Kidney epithelial cell (primary cell): ENCODE results near the gene ITLN1. TPM values are rescaled to one million over a fixed set of nuclear protein-coding genes. Genes with fewer than 3 reads are reported as not detected.
"Not testable (repeated sequence)": the region's sequence is repeated elsewhere in the genome, so short reads cannot be mapped to it uniquely, and the experiment has no call there.

Experiments
- DNase-seq: peaks from one replicate; pipeline ENCODE4 v3.0.0-alpha.2; 2010; ENCODE audit warnings: low read depth
- H3K27me3 ChIP-seq: 2 replicates; pipeline ENCODE4 v1.6.0; 2011; ENCODE audit warnings: low read length; ENCODE audit not compliant: control insufficient read depth, insufficient read depth
- H3K36me3 ChIP-seq: 2 replicates; pipeline ENCODE4 v1.5.1; 2011; ENCODE audit warnings: low read length; ENCODE audit not compliant: control insufficient read depth, insufficient read depth
- H3K4me3 ChIP-seq: 2 replicates; pipeline ENCODE4 v1.5.1; 2011; ENCODE audit warnings: low read depth, mild to moderate bottlenecking, control low read depth, low read length
- total RNA-seq: library from RNA; depleted of rRNA; stranded (reverse); fragments of >200 nt; gene quantifications from 2 replicates; pipeline ENCODE4 v1.2.3, GENCODE V29; 2015
- TF ChIP-seq, protein P1 (sequence below): IDR thresholded peaks from 2 replicates; pipeline ENCODE4 v1.5.1; 2011; ENCODE audit warnings: mild to moderate bottlenecking, moderate library complexity, low read length, control low read depth, inconsistent platforms; ENCODE audit not compliant: insufficient read depth, poor library complexity, severe bottlenecking

The ITLN1 gene
- total RNA-seq, 1 donor from 2014 or later = not detected

DNA sequence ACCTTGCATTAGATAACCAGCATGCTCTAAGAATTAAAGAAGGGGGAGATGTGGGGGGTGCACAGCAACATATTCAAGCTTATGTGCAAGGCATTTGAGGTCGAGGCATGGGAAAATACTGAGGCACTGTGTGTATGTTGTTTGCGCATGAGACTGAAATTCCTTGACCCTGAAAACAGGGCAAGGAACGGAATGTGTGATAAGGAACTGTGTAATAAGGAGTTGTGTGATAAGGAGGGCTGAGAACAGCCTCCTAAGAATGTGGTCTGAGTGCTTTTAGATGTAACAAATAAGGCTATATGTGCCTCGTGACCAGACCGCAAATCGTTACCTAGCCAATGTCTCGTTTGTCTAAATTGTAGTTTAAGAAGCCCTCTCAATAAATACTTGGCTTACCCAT lies 26.5 kb upstream of the ITLN1 start:
- no peaks in the 10 kb centered on the region for H3K36me3 ChIP-seq
- no peaks in the 10 kb centered on the region for H3K27me3 ChIP-seq
- no peak for DNase-seq
- TF ChIP-seq, protein P1, sequence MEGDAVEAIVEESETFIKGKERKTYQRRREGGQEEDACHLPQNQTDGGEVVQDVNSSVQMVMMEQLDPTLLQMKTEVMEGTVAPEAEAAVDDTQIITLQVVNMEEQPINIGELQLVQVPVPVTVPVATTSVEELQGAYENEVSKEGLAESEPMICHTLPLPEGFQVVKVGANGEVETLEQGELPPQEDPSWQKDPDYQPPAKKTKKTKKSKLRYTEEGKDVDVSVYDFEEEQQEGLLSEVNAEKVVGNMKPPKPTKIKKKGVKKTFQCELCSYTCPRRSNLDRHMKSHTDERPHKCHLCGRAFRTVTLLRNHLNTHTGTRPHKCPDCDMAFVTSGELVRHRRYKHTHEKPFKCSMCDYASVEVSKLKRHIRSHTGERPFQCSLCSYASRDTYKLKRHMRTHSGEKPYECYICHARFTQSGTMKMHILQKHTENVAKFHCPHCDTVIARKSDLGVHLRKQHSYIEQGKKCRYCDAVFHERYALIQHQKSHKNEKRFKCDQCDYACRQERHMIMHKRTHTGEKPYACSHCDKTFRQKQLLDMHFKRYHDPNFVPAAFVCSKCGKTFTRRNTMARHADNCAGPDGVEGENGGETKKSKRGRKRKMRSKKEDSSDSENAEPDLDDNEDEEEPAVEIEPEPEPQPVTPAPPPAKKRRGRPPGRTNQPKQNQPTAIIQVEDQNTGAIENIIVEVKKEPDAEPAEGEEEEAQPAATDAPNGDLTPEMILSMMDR = no peak
- no peak overlapping the region for H3K4me3 ChIP-seq

DNA sequence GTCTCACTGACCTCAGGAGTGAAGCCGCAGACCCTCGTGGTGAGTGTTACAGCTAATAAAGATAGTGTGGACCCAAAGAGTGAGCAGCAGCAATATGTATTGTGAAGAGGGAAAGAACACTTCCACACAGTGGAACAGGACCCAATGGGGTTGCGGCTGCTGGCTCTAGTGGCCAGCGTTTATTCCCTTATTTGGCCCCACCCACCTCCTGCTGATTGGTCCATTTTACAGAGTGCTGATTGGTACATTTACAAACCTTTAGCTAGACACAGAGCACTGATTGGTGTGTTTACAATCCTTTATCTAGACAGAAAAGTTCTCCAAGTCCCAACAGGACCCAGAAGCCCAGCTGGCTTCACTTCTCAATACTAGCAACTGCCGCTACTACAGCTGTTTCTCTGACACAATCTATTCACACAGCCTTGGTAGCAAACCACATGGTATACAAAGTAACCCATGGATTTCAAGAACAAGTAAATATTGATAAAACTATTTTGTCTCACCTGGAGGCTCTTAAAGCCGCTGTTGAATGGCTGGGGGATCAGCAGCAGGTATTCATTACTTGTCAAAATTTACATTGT lies 25.3 kb upstream of the ITLN1 start:
- TF ChIP-seq, protein P1 = no peak
- H3K36me3 ChIP-seq = no peaks in the 10 kb centered on the region
- H3K27me3 ChIP-seq = no peaks in the 10 kb centered on the region
- no peak for DNase-seq
- no peak overlapping the region for H3K4me3 ChIP-seq

DNA sequence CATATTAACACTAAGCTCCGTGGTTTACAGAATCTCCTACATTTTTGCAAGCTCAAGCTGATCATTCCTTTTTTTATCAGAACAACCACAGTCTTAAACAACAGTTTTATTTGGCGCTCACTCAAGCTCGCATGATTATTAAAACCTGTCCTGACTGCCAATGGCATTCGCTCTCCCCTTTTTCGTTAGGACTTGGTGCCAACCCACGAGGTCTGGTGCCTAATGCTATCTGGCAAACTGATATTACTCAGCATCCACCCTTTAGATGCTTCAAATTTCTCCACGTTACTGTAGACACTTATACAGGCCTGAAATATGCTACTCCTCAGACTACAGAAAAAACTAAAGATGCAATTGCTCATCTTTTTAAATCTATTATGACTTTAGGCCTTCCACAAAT lies 23.0 kb upstream of the ITLN1 start:
- TF ChIP-seq, protein P1 = no peak
- DNase-seq = no peak
- Histone ChIP-seq H3K4me3 (no peak overlapping the region), H3K36me3 (no peaks in the 10 kb centered on the region), H3K27me3 (no peaks in the 10 kb centered on the region)

DNA sequence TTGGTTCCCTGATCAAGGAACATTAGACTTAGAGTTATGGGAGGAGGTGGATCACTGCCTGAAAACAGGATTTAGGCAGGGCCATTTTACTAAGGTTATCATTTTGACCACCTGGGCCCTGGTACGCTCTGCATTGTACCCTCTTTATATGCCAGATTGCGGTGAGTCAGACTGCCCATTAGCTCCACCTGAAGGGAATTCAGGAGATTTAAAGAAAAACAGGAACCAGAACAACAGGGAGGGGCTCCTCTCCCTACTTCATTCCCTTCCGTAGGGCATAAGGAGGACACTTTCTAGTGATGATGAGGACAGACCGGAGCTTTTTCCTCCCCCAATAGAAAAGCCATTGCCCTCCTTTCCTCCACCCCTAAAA lies 20.6 kb upstream of the ITLN1 start:
- no peak for DNase-seq
- Histone ChIP-seq H3K4me3 (no peak overlapping the region), H3K27me3 (no peaks in the 10 kb centered on the region), H3K36me3 (no peaks in the 10 kb centered on the region)
- TF ChIP-seq, protein P1 = no peak

DNA sequence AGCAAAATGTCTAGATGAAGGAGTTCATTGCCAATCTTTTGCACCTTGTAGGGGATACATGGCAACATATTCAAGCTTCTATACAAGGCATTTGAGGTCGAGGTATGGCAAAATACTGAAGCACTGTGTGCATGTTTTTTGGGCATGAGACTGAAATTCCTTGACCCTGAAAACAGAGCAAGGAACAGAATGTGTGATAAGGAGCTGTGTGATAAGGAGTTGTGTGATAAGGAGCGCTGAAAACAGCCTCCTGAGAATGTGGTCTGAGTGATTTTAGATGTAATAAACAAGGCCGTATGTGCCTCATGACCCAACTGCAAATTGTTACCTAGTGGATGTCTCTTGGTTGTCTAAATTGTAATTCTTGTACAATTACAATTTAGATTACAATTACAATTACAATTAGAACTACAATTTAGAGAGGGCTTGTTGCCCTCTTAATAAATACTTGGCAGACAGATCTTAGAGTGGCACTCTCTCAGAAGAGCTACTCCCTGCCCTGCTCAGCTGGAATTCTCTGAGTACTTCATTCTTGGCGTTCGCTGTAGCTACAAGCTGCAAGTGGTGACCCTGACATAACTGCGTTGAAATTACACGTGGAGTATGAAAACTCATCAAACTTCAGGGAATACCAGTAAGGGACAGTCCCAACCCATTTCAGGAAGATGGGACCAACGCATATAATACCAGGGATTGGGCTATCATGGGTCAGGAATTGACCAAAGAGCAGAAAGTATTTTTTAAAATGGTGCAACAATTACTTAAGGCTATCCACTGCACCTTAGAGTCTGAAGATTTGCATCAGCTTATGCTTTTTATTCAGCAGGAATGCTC lies 20.0 kb upstream of the ITLN1 start:
- Histone ChIP-seq H3K36me3 (no peaks in the 10 kb centered on the region), H3K27me3 (no peaks in the 10 kb centered on the region), H3K4me3 (no peak overlapping the region)
- TF ChIP-seq, protein P1 = no peak
- no peak for DNase-seq

DNA sequence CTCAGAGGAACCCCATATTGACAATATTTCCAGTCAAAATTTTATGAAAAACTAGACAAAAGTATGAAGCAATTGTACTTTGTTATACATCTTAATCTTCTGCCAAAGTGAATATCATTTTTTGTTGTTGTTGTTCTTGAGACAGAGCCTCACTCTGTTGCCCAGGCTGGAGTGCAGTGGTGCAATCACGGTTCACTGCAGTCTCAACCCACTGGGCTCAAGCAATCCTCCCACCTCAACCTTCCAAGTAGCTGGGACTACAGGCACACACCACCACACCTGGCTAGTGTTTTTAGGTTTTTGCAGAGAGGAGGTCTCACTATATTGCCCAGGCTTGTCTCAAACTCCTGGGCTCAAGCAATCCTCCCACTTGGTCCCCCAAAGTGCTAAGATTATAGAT lies 17.3 kb upstream of the ITLN1 start:
- H3K4me3 ChIP-seq, H3K36me3 ChIP-seq, DNase-seq, H3K27me3 ChIP-seq: not testable (repeated sequence)
